Fibroblast of villous mesenchyme (primary cell): ENCODE data around the gene SPACA6. TPM values are rescaled to one million over a fixed set of nuclear protein-coding genes. Genes with fewer than 3 reads are reported as not detected.

Experiments
- DNase-seq: peaks from one replicate; pipeline ENCODE4 v3.0.0-alpha.2; 2010; ENCODE audit warnings: low read depth
- H3K4me3 ChIP-seq: 2 replicates; pipeline ENCODE4 v1.5.1; 2011; ENCODE audit warnings: low read depth, mild to moderate bottlenecking, low read length
- CTCF ChIP-seq: IDR thresholded peaks from 2 replicates; pipeline ENCODE4 v1.5.1; 2012; ENCODE audit warnings: low read depth, mild to moderate bottlenecking, low read length; ENCODE audit not compliant: insufficient read depth
- total RNA-seq: library from RNA; depleted of rRNA; stranded (reverse); fragments of >200 nt; gene quantifications from 2 replicates; pipeline ENCODE4 v1.2.3, GENCODE V29; 2012

SPACA6 gene
- total RNA-seq, 1 donor = 10.8 TPM

GRCh38 chr19:51697169-51697776 lies 4.1 kb downstream of the SPACA6 start:
- no peak overlapping the region for H3K4me3 ChIP-seq
- TF ChIP-seq CTCF = no peak
- DNase-seq = no peak

- DNase-seq = no peak
- no peak for TF ChIP-seq CTCF
- no peak overlapping the region for H3K4me3 ChIP-seq
Measured at GRCh38 chr19:51698296-51698695, 5.2 kb downstream of the SPACA6 start.

GRCh38 chr19:51699170-51699569 lies 6.0 kb downstream of the SPACA6 start:
- no peak overlapping the region for H3K4me3 ChIP-seq
- no peak for DNase-seq
- TF ChIP-seq CTCF = no peak

- no peak overlapping the region for H3K4me3 ChIP-seq
- DNase-seq = no peak
- no peak for TF ChIP-seq CTCF
Measured at GRCh38 chr19:51701468-51702100, 8.5 kb downstream of the SPACA6 start.

DNA sequence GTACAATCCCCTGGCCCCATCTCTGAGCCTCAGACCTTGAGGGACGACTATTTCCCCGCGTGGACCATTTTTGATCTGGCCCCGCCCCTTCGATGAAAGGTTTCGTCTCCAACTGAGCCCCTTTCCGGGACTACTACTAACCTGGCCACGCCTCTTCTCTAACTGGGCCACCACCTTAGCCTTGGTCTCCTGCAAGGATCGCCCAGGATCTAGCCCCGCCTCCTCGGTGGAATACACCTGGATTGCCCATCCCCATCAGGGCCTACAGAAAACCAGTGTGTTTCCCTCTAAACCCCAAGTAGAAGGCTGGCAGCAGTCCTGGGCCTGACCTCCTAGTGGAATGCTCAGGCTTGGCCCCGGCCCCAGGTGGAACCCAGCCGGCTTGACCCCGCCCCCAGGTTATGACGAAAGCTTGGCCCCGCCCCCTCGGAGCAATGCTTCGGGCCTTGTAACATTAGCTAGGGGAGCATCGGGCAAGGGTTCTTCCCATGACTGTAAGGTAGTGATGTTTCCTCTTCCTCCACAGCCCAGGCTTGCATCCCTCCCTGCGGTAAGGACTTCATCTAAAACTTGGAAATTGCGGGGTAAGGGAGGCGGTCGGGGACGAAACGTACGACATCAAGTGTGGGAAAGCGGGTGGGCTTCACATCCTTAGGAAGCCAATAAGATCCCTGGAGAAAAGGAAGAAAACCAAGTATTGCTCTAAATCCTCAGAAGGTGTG lies 9.1 kb downstream of the SPACA6 start:
- no peak for TF ChIP-seq CTCF
- DNase-seq = peak; percentile 42
- no peak overlapping the region for H3K4me3 ChIP-seq

GRCh38 chr19:51702825-51703574 lies 9.9 kb downstream of the SPACA6 start:
- TF ChIP-seq CTCF = no peak
- no peak overlapping the region for H3K4me3 ChIP-seq
- DNase-seq = no peak
